HG02763 (cell line): ENCODE data around the gene RD3L.
"Not testable (repeated sequence)": the region's sequence is repeated elsewhere in the genome, so short reads cannot be mapped to it uniquely, and the experiment has no call there.

Source experiments
- ATAC-seq: cut with Tn5 transposase; IDR thresholded peaks from one replicate; pipeline ENCODE4 v1.9.1; 2021; ENCODE audit warnings: mild to moderate bottlenecking, moderate library complexity; ENCODE audit not compliant: unreplicated experiment

RD3L gene

GRCh38 chr14:103928011-103928890 lies 14.1 kb downstream of the RD3L start, which contains the start of gene TDRD9:
Gene TDRD9 (plus strand): TSS chr14:103928456. CDS start chr14:103928510, 54 bp downstream.
- ATAC-seq, result no peak

GRCh38 chr14:103927566-103927965 lies 14.8 kb downstream of the RD3L start:
- no peak for ATAC-seq

DNA sequence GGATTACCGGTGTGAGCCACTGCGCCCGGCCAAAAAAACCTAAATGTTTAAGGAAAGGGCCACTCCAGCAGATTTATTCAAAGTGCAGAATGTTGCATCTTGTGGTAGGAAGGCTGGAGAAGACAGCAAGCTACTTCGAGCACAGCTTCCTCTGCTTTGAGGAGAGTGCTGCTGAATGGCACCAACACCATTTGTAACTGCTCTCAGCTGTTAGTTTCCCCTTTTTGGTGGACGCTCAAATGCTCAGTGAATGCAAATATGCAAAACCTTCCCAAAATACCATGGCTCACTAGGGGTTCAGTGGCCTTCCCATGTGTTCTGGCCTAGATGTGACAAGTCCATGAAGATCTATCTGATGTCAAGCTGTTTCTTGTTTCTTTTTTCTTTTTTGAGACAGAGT lies 17.0 kb downstream of the RD3L start:
- ATAC-seq, result no peak

- no peak for ATAC-seq
Observed at GRCh38 chr14:103923863-103924262, 18.5 kb downstream of the RD3L start.

GRCh38 chr14:103921855-103922200 lies 20.5 kb downstream of the RD3L start:
- ATAC-seq, result not testable (repeated sequence)

GRCh38 chr14:103920981-103921854 lies 21.1 kb downstream of the RD3L start:
- peak; percentile 94 for ATAC-seq

DNA sequence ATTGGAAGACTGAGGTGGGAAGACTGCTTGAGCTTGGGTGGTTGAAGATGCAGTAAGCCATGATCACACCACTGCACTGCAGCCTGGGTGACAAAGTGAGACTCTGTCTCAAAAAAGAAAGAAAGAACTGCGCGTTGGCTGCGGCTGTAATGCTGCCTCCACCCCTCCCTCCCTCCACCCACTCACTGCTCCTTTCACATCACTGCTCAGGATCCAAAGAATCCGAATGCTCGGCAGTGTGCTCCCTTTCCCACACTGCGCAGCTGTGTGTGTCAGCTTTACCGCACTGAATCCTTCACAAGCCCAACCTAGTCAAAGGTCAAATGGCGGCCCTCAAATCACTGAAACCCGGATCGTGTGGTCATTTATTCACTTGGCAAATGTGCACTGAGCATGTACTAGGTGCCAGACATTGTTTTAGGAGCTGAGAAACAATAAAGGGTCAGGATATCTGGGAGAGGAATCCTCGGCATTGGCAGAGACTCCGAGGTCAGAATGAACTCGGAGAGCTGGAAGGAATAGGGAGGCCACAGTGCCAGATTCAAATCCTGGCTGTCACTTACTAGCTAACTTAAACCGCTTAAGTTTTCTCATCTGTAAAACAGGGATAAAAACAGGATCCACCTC lies 25.6 kb downstream of the RD3L start:
- ATAC-seq, result no peak

DNA sequence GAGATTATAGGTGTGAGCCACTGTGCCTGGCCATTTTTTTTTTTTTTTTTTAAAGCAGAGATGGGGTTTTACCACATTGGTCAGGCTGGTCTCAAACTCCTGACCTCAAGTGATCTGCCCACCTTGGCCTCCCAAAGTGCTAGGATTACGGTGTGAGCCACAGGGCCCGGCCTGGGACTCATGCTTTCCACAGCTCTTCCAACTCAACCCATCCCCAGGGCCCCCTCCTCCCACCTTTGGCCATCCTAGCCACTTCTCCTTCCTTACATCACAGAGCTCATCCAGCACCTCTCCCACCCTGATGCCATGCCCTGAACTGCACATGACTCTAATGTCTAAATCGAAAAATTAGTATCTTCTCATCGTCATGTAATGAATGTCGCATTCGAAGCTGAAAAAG lies 26.7 kb downstream of the RD3L start:
- ATAC-seq, result no peak

- ATAC-seq, result no peak
Observed at GRCh38 chr14:103910984-103911383, 31.3 kb downstream of the RD3L start.

GRCh38 chr14:103910262-103910935 lies 31.9 kb downstream of the RD3L start:
- no peak for ATAC-seq

GRCh38 chr14:103909531-103910261 lies 32.6 kb downstream of the RD3L start:
- ATAC-seq, result no peak

- no peak for ATAC-seq
Observed at GRCh38 chr14:103908580-103908979, 33.7 kb downstream of the RD3L start.

GRCh38 chr14:103905842-103906456 lies 36.4 kb downstream of the RD3L start:
- ATAC-seq, result no peak

DNA sequence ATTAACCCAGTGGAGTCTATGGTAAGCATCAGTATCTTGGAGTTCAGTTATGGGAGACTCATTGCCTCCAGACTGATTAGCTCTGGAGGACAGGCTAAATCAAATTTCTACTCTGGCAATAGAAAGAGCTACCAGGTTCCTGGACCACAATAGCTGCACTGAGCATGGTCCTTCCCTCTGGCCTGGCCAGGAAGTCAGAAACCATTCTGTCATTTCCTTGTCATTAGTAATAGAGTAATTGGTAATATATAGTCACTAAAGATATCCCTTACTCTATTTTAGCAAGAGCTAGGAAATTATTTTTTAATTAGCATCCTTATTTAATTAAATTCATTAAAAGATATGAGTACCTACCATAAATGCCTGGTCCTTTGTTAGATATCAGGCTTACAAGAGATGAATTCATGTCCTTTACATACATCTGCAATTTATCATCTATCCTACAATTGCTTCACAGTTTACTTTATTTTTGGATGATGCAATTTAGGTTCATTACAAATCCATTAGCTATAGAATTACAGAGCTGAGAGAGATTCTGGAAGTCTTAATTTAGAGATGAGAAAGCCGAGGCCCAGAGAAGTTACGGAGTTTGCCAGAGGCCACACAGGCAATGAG lies 37.7 kb downstream of the RD3L start:
- no peak for ATAC-seq

DNA sequence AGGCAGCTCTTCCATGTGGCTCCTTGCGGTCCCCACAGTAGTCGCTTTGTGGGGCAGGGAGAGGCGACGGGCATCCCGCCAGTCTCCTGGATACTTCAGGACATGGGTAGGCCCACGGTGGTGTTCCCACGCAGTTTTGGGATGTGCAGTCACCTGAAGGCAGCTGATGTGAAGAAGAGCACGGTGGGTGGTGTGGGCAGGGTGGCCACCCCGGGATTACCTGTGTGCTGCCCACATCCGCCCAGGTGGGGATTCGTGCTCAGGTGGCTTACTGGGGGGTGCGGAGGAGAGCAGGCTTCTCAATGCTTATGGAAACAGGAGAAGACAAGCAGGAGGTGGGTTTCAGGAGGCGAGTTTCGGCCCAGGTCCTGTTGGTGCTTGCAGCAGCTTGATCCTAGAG lies 42.5 kb downstream of the RD3L start:
- ATAC-seq, result no peak

DNA sequence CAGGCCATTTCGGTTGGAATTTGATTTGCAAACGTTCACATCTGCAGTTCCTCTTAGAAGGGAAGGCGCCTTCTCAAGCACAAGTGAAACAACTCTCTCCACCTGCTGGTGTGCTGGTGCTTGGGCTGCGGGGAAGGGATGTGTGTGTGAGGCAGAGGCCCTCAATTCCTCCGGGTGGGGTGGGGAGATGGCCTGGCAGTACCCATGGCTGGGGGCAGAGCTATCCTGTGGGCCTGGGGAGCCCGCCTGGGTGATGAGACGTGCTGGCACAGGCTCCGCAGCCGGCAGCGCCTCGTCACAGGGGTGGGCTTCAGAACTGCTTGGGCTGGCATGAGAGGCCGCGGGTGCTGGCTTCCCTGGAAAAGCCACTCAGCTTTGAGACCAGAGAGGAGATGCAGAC lies 43.0 kb downstream of the RD3L start:
- ATAC-seq, result no peak

GRCh38 chr14:103898711-103899110 lies 43.6 kb downstream of the RD3L start:
- no peak for ATAC-seq

GRCh38 chr14:103898204-103898603 lies 44.1 kb downstream of the RD3L start:
- no peak for ATAC-seq
